T-cell (primary cell): Measurements from ENCODE around the gene TMEM86B. TPM values are rescaled to one million over a fixed set of nuclear protein-coding genes. Genes with fewer than 3 reads are reported as not detected.
A peak's percentile ranks its signal among the peaks of the same experiment; 100 is the strongest.

ENCODE experiments used
- ATAC-seq, 4 experiments: fragments of 200-7000 bp in 3 of 4; fragments of 150-1000 bp in 1 of 4; cut with Tn5 transposase; replicated peaks in 1 of 4; 1 replicate in 3 of 4; 2 replicates in 1 of 4; pipeline ENCODE4 v1.10.0; 2021; ENCODE audit warnings: moderate library complexity in 3 of 4, mild to moderate bottlenecking in 2 of 4, moderate number of reproducible peaks in 1 of 4
- CTCF ChIA-PET, 2 donors: fragments of 300-600 bp; sonication (Branson Sonifier 250); formaldehyde crosslinking; loops; one replicate each; lab custom pipeline; 2022; ENCODE audit warnings: antibody characterized with exemption in 2 of 2; lab: Charles Lee
- POLR2A ChIA-PET, 2 donors: fragments of 300-600 bp; sonication (Branson Sonifier 250); formaldehyde crosslinking; loops; one replicate each; lab custom pipeline; 2022; ENCODE audit warnings: antibody characterized with exemption in 2 of 2; lab: Charles Lee
- DNase-seq, 35 experiments: peaks; one replicate each; pipeline versions ENCODE4 v3.0.0 to v3.0.0-alpha.2; 2013 to 2023
- H3K27ac ChIP-seq: one replicate; pipeline ENCODE4 v1.5.1; 2013; ENCODE audit warnings: low read length
- H3K27me3 ChIP-seq, 2 experiments: replicated peaks in 1 of 2; 1 replicate in 1 of 2; 2 replicates in 1 of 2; pipeline versions ENCODE4 v1.6.1 to v1.7.0; 2013; ENCODE audit warnings: low read length in 1 of 2, mixed read lengths in 1 of 2; ENCODE audit not compliant: control insufficient read depth in 2 of 2, insufficient read depth in 2 of 2; ENCODE audit errors: extremely low read depth in 1 of 2
- H3K36me3 ChIP-seq, 2 donors: 1 replicate in 1 of 2; 2 replicates in 1 of 2; pipeline versions ENCODE4 v1.6.1 to v1.7.0; 2013; ENCODE audit warnings: low read length in 1 of 2; ENCODE audit not compliant: control insufficient read depth in 2 of 2, insufficient read depth in 1 of 2; ENCODE audit errors: extremely low read depth in 1 of 2
- H3K4me1 ChIP-seq, 2 experiments: 1 replicate in 1 of 2; 2 replicates in 1 of 2; pipeline versions ENCODE4 v1.6.1 to v1.7.0; 2013; ENCODE audit warnings: low read length in 2 of 2, mixed read lengths in 1 of 2; ENCODE audit not compliant: insufficient read depth in 2 of 2, control insufficient read depth in 1 of 2; ENCODE audit errors: extremely low read depth in 1 of 2
- H3K4me3 ChIP-seq, 2 donors: 1 replicate in 1 of 2; 2 replicates in 1 of 2; pipeline versions ENCODE4 v1.5.1 to v1.7.0; 2013; ENCODE audit warnings: mild to moderate bottlenecking in 2 of 2, low read length in 1 of 2, moderate library complexity in 1 of 2; ENCODE audit not compliant: control insufficient read depth in 1 of 2; ENCODE audit errors: extremely low read depth in 1 of 2
- H3K9me3 ChIP-seq: 2 replicates; pipeline ENCODE4 v1.7.0; 2013
- H3K27ac Mint-ChIP-seq, 2 donors: one replicate each; pipeline ENCODE4 v1.8.0; 2020 to 2021; ENCODE audit warnings: mild to moderate bottlenecking in 2 of 2, mixed read lengths in 2 of 2
- H3K27me3 Mint-ChIP-seq, 2 donors: one replicate each; pipeline ENCODE4 v1.8.0; 2021 to 2022; ENCODE audit warnings: mixed read lengths in 2 of 2
- H3K36me3 Mint-ChIP-seq: one replicate; pipeline ENCODE4 v1.8.0; 2021; ENCODE audit warnings: mixed read lengths
- H3K4me1 Mint-ChIP-seq, 3 donors: one replicate each; pipeline ENCODE4 v1.8.0; 2020 to 2022; ENCODE audit warnings: mixed read lengths in 3 of 3, mild to moderate bottlenecking in 1 of 3
- H3K4me3 Mint-ChIP-seq, 3 donors: one replicate each; pipeline ENCODE4 v1.8.0; 2020 to 2022; ENCODE audit warnings: mild to moderate bottlenecking in 3 of 3, mixed read lengths in 3 of 3, moderate library complexity in 3 of 3
- H3K9me3 Mint-ChIP-seq, 3 donors: one replicate each; pipeline ENCODE4 v1.8.0; 2020 to 2022; ENCODE audit warnings: mixed read lengths in 3 of 3
- WGBS: methylation state at CpG from one replicate; pipeline ENCODE4 v1.1.5; 2013; ENCODE audit warnings: missing lambda C conversion rate; ENCODE audit not compliant: insufficient coverage; 5-methylcytosine and 5-hydroxymethylcytosine counted together
- total RNA-seq, 35 experiments: library from RNA in 6 of 35; stranded (reverse) in 6 of 35; fragments of 120-200 nt in 1 of 35; gene quantifications; one replicate each; pipeline versions ENCODE4 v1.2.1 to v1.2.4 and lab custom pipeline; 2013 to 2026

TMEM86B gene
- total RNA-seq, 5 donors from 2014 or later (not counting 1 experiment from before 2014, with no cell fraction given) = 10.6 to 22.4 (median 18.2) TPM

DNA sequence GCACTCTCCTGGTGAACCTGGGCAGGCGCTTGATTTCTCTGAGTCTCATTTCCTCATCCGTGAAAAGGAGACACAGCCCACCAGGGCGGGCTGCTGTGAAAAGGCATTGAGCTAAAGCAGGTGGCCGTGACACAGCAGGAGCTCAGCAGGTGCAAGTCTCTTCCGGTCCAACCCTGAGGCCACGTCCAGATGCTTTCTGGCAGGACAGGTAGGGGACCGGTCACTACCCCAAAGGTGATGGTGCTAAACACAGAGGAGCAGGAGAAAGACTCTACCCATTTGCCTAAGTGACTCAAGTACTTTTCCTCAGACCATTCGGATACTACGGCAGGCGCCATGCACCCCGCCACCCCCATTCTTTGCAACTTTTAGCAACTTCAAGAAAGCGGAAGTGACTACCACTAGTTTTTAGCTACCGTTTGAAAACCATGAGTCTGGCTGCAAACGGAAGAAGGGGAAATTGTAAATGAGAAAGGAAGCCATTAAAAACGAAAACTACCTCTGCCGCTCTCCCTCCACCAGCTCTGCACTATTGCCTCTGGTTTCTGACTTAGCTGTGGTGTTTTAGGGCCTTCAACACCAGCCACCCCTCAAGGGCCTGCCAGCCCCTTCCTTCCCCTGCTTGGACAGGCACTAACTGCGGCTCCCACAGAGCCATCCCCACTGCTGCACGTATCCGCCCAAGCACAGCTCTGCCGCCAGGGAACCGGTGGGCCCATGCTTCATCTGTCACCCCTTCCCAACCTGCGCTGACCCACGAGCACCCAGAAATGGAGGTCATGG lies 25.5 kb upstream of the TMEM86B start:
- Histone ChIP-seq H3K36me3 (peaks cover under 1 to 16% of the 10 kb centered on the region in 2 donors), H3K27me3 (no peaks in the 10 kb centered on the region), H3K9me3 (no peaks in the 10 kb centered on the region), H3K4me3 (peak overlapping the region; percentile 86 to 91), H3K27ac (peak overlapping the region; percentile 90), H3K4me1 (peaks cover 49 to 85% of the 10 kb centered on the region in 2 experiments)
- CTCF ChIA-PET = interaction anchor here in 1 of 2 donors (0.6 to 1.8 kb wide), 4 partner anchors 26 to 213 kb away, joined by 3 to 9 read pairs (median 4); partner anchors contain the start of genes HSPBP1 and ISOC2
- peak; percentile 44 to 61 (median 54) for ATAC-seq
- Mint-ChIP-seq H3K27ac (peak overlapping the region; percentile 99), H3K4me3 (peak overlapping the region; percentile 96 to 100 (median 97)), H3K36me3 (peaks cover 10% of the 10 kb centered on the region), H3K4me1 (peaks cover 70 to 80% (median 74%) of the 10 kb centered on the region in 3 donors), H3K9me3 (no peaks in the 10 kb centered on the region), H3K27me3 (no peaks in the 10 kb centered on the region)
- WGBS = 0% methylated on average over 15 of the region's 23 CpGs
- peak; percentile 49 to 83 (median 66) for DNase-seq
- POLR2A ChIA-PET = interaction anchor here (0.6 to 2.5 kb wide), 5 partner anchors 26 to 350 kb away, joined by 3 to 11 read pairs (median 4); partner anchors contain the start of genes HSPBP1 (in 1 of the 2), KMT5C (in 1 of the 2) and UBE2S (in 1 of the 2)

DNA sequence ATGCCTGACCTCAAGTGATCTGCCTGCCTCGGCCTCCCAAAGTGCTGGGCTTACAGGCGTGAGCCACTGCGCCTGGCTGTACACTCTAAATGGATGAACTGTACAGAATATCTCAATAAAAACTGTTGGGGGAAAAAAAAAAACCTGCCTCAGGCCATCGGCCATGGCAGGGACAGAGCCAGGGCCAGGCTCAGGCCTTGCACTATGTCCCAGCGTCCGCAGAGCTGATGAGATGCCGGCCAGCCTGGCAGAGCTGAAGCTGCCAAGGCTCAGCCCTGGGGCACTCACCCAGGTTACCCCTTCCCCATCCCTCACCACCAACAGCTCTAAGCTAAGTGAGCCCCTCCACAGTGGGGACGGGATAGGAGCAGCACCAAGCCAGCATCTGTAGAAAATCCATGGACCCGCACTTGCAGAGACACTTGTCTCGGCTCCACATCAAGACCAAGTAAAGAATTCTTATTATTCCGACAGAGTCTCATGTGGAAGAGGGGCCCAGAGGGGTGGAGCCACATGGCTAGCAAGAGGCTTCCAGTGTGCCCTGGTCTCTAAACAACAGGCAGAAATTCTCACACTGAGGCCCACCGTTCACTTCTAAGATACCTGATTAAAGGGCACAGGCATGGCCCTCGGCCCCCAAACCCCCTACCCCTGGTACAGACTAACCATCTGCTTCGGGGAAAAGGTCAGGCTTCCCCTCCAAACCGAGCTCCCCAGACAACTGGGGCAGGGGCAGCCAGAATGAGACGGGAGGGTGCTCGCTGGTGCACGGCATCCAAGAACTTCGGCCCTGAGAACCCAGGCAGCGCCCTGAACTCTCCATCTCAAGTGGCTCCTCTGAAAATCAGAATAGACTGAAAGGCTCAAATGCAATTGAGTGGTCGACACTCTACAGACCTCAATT lies 24.4 kb upstream of the TMEM86B start:
- H3K27ac Mint-ChIP-seq = peak overlapping the region; percentile 99
- ChIA-PET CTCF (interaction anchor here in 1 of 2 donors (0.9 to 1.8 kb wide), 2 partner anchors 27 to 209 kb away, joined by 4 to 9 read pairs; partner anchors contain the start of genes HSPBP1 and ISOC2), POLR2A (interaction anchor here in 1 of 2 donors (0.5 kb wide), 1 partner anchor 85 kb away, joined by 5 read pairs; no protein-coding TSS in a partner anchor)
- no peaks in the 10 kb centered on the region for H3K27me3 Mint-ChIP-seq
- 30% methylated on average over 7 of the region's 21 CpGs for WGBS
- H3K4me1 Mint-ChIP-seq = peaks cover 79 to 90% (median 84%) of the 10 kb centered on the region in 3 donors
- H3K9me3 Mint-ChIP-seq = no peaks in the 10 kb centered on the region
- no peak for DNase-seq
- no peaks in the 10 kb centered on the region for H3K27me3 ChIP-seq
- H3K36me3 Mint-ChIP-seq = peaks cover 10% of the 10 kb centered on the region
- peak overlapping the region; percentile 90 for H3K27ac ChIP-seq
- H3K4me3 ChIP-seq = peak overlapping the region; percentile 86 to 91
- H3K36me3 ChIP-seq = peaks cover 10 to 24% of the 10 kb centered on the region in 2 donors
- no peak for ATAC-seq
- no peaks in the 10 kb centered on the region for H3K9me3 ChIP-seq
- peak overlapping the region; percentile 96 to 100 (median 97) for H3K4me3 Mint-ChIP-seq
- peaks cover 49 to 95% of the 10 kb centered on the region in 2 experiments for H3K4me1 ChIP-seq

DNA sequence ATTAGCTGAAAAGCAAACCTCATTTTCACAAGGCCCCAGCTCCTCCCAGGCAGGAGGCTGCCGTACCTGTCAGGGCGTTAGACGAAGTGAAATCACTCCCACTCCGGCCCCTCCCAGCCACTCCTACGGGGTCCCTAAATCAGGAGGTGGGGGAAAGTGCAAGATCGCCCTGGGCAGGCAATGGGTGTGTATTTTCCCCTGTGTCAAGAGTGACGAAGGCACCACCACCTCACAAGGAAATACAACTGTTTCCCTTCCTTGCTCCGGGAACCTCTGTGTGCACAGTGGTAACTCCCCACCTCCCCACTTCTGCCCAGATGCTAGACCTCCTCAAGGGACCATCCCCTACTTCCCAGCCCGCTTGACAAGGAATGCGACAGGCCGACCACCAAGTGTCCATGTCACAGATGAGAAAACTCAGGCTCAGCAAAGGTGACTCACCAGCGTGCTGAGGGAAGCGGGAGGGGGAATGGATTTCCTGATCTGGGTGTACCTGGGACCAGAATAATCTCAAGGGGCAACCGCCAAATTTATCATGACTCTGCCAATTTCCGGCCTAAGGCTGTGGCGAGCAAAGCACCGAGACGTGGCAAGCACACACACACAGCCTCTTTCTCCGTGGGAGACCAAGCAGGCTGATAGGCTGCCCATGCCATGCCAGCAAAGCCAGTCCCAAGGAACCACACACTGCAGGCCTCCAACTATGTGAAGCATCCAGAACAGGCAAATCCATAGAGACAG lies 22.9 kb upstream of the TMEM86B start:
- Histone ChIP-seq H3K4me1 (peaks cover 44 to 93% of the 10 kb centered on the region in 2 experiments), H3K36me3 (peaks cover 16 to 38% of the 10 kb centered on the region in 2 donors), H3K27ac (peak overlapping the region; percentile 90), H3K9me3 (no peaks in the 10 kb centered on the region), H3K27me3 (no peaks in the 10 kb centered on the region), H3K4me3 (peak overlapping the region; percentile 18 to 39)
- Mint-ChIP-seq H3K9me3 (no peaks in the 10 kb centered on the region), H3K4me1 (peaks cover 64 to 85% (median 82%) of the 10 kb centered on the region in 3 donors), H3K36me3 (peaks cover 10% of the 10 kb centered on the region), H3K4me3 (peak overlapping the region; percentile 65 to 100 (median 81)), H3K27ac (peak overlapping the region; percentile 99), H3K27me3 (no peaks in the 10 kb centered on the region)
- ATAC-seq = peak in 1 of 4 experiments; percentile 17
- DNase-seq = peak in 15 of 35 experiments; percentile 8 to 61 (median 27)
- CTCF ChIA-PET = no interaction called here
- WGBS = 3% methylated on average over 9 of the region's 19 CpGs
- POLR2A ChIA-PET = no interaction called here

DNA sequence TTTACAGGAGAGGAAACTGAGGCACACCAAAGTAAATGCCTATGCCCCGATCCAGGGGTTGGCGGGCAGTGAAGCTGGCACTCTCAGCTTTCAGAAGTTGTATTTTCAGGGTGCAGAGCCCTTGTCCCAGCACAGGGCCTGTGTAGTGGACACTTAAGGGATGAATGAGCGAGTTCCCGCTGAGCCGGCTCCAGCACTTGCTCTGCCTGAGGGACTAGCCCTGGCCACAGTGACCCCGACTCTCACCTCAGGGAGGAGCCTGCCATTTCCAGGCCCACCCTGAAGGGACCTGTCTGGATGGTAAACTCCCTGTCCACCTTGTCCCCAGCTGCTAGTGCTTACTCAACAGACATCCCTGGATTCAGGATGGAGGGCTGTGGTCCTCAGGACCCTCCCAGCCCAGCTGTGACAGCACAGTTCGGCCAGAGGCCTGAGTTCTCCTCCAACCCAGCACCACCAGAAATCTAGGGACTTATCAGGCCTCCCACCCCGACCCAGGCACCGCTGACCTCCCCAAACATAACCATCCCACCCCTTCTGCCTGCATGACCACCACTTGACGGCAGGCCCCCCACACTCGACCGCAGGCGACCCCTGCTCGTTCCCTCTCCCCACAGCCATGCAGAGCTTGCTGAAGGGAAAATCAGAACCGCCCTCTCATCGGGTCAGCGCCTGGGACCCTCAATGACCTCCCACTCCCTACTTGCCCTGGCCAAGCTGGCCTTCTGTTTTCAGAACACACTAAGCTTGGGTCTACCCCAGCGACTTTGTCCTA lies 21.9 kb upstream of the TMEM86B start:
- Mint-ChIP-seq H3K4me3 (peak overlapping the region; percentile 65 to 100 (median 81)), H3K36me3 (peaks cover 12% of the 10 kb centered on the region), H3K27ac (peak overlapping the region; percentile 99), H3K4me1 (peaks cover 54 to 74% (median 71%) of the 10 kb centered on the region in 3 donors), H3K9me3 (no peaks in the 10 kb centered on the region), H3K27me3 (no peaks in the 10 kb centered on the region)
- ATAC-seq (no peak), DNase-seq (no peak)
- H3K27ac ChIP-seq = peak overlapping the region; percentile 90
- POLR2A ChIA-PET = no interaction called here
- H3K4me1 ChIP-seq = peaks cover 36 to 82% of the 10 kb centered on the region in 2 experiments
- CTCF ChIA-PET = no interaction called here
- WGBS = 94% methylated on average over 18 of the region's 18 CpGs
- H3K27me3 ChIP-seq = no peaks in the 10 kb centered on the region
- no peaks in the 10 kb centered on the region for H3K9me3 ChIP-seq
- peaks cover 18 to 49% of the 10 kb centered on the region in 2 donors for H3K36me3 ChIP-seq
- peak overlapping the region in 1 of 2 donors; percentile 5 for H3K4me3 ChIP-seq

DNA sequence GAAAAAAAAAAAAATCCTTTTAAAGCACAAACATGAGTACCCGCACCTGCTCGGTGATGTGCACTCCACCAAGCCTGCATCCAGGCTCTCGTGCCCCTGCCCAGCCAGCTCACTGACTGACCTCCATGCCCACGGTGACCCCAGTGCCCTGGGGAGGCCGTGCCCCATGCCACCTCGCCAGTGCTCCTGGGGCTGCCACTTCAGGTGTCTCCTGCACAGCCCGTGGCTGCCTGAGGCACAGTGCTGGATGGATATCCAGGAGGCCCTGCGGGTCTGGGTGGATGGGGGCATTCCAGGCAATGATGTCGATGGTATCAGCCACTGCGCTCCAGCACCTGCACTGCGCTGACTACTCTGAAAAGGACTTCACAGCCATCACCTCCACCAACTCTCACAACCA lies 21.3 kb upstream of the TMEM86B start:
- H3K9me3 ChIP-seq = no peaks in the 10 kb centered on the region
- Mint-ChIP-seq H3K36me3 (peaks cover 12% of the 10 kb centered on the region), H3K27me3 (no peaks in the 10 kb centered on the region), H3K27ac (no peak overlapping the region), H3K4me1 (peaks cover 48 to 68% (median 65%) of the 10 kb centered on the region in 3 donors), H3K4me3 (peak overlapping the region in 1 of 3 donors; percentile 100), H3K9me3 (no peaks in the 10 kb centered on the region)
- H3K27me3 ChIP-seq = no peaks in the 10 kb centered on the region
- no peak overlapping the region for H3K27ac ChIP-seq
- peaks cover 21 to 55% of the 10 kb centered on the region in 2 donors for H3K36me3 ChIP-seq
- DNase-seq = no peak
- no peak overlapping the region for H3K4me3 ChIP-seq
- ChIA-PET CTCF (no interaction called here), POLR2A (no interaction called here)
- no peak for ATAC-seq
- H3K4me1 ChIP-seq = peaks cover 30 to 76% of the 10 kb centered on the region in 2 experiments
- WGBS = 91% methylated on average over 9 of the region's 11 CpGs
